ENCODE measurements around the gene VAV2.

VAV2 gene

DNA sequence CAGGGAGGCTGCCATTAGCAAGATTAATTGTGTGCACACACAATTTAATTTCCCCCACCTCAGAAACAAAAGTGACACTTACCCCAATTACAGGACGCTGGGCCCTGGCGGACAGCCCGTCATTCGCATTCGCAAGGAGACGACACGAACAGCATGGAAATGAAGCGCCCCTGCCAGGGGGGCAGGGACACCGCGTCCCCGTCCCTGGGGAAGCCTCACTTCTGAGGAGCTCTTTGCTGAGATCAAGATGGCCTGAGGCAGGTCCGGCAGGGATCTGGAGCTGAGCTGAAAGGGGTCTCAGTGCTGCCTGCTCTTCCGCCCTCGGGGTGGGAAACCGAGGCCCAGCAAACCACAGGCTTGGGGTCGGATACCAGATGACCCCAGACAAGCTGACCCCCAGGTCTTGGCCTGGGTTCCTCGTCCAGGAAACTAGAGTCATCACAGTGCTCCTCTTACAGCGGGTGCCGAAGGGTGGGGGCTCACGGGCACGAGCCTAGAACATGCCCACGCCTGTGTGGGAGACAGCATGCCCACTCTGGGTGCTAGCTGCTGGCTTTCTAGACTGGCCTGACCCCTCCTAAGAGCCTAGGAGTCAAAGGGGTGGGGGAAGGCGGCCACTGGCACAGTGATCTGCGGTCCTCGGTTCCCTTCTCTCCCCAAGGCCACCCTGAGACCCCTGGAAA lies 103.2 kb downstream of the VAV2 start:
- DNase-seq: no peak

GRCh38 chr9:133888048-133888808 lies 103.9 kb downstream of the VAV2 start:
- no peak for DNase-seq

- DNase-seq: no peak
Observed at GRCh38 chr9:133887540-133888047, 104.5 kb downstream of the VAV2 start.

DNA sequence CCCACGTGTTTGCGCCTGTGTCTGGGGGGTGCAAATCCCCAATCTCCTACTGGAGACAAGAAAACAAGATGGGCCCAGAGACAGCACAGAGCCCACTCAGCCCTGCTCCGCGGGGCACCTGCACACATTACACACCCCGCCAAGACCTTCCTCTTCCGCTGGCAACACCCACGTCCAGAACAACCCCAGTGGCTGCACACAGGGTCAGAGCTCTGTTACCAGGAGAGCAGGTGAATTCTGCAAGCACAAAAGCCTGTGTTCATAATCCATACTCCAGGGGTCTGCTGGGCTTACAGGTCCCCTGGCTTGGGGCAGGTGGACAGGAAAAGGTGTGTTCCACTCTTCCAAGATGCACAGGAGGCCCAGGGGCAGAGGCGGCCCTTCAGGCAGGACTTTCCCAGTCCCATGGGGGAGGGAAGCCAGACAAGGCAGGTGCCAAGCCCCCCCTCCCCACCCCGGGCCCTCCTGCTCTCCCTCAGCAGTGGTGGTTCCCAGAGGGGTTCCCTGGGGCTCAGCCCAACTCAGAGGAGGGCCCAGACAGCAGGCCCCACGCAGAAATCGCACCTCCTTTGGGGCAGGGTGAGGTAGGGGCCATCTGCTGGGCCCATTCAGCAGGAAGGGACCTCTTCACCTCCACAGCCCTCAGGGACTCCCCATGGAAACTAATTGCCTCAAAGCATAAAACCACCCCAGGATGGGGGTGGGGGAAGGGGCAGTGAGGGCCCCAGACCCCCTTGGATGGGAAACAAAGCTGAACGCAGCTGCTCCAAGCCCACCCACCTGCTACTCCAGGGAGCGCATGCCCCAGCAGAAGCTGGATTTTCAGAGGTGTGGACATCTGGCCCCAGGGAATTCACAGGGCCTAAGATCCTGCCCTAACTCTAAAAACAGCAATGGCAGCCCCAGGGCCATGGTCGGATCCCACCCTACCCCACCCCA lies 105.3 kb downstream of the VAV2 start:
- DNase-seq: no peak

GRCh38 chr9:133884907-133885744 lies 107.0 kb downstream of the VAV2 start:
- DNase-seq: no peak

DNA sequence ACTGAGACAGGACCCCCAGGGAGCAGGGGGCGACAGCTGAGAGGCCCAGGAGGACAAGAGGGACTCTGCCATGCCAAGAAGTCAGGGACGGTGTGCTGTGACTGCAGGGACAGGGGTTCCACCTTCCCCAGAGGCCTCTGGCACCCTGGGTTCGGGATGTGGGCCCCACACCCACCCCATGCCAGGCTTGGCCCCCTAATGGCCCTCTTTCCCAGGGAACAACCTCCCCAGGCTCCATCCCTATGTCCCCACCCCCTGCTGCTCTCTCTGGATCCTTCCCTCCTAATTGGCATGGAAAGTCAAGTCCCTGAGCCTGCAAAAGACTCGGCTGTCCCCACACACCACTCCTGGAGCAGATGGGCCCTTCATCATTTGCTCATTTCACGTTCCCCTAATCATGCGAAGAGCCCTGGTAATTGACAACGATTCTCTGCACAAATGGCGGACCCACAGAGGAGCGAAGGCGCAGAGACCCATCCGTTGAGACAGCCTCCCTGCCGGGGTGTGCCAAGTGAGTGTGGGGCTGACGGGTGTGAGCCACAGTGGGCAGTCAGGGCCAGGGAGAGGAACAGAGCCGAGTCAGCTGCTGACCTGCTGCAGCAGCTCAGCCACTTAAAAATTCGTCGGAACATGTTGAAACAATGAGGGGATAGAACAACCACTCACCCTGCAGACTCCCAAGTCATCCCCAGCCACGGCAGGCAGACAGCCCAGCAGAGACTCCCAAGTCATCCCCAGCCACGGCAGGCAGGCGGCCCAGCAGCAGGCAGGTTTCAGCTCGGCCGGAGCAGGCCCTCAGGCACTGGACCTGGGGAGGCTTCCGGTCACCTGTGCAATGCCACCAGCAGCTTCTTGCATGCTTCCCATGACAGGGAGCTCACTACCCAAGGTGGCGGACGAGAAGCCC lies 109.0 kb downstream of the VAV2 start:
- DNase-seq: no peak

GRCh38 chr9:133881671-133882381 lies 110.3 kb downstream of the VAV2 start:
- no peak for DNase-seq

DNA sequence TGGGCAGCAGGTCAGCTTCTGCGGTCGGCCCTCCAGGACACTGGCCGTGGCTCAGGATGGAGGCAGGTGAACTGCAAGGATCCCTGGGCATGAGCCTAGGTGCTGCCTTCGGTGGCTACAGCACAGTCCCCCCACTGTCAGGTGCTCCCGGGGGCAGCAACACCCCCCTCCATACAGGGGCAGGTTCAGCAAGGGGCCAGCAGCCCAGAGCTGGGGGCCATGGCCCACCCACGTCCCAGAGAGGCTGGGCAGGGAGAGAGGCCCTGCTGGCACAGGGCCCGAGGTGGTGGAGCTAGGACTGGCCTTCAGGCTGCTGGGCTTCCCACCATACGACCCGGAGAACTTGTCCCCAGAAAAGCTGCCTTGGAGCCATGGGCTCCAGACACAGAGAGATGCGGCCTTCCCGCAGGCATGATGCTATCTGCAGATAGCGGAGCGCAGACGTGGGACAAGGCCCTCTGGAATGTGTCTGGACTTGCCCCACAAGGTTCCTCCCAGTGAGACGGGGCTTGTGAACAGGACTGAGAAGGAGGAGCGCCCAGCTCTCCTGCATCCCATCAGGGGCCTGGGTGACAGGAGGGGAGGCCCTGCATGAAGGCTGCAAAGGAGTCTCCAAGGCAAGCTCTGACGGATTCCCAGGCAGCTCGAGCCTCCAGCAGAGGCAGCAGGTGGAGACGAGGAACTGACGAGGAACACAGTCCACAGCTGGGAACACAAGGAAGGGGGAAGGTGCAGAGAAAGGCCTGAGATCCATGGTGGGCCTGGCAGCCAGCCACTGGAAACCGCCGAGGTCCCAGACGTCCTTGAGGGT lies 111.1 kb downstream of the VAV2 start:
- DNase-seq: no peak

- no peak for DNase-seq
Observed at GRCh38 chr9:133880136-133880535, 112.0 kb downstream of the VAV2 start.

- DNase-seq: no peak
Observed at GRCh38 chr9:133879615-133880014, 112.5 kb downstream of the VAV2 start.

DNA sequence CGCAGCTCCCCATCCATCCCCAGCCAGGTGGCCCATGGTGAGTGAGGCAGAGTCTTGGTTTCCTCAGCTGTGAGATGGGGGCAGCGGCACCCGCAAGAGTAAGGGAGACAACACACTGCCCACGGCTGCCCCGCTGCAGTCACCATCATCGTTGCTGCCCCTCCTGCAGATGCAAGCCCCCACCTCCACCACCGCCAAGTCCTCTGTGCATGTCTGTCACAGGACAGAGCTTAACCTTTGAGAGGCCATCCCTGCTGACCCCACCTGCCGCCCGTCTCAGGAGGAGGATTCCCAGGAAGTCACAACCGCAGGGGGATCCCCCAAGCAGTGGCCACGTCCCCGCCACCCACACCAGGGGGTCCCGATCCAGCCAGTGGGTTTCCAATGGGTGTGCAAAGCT lies 113.7 kb downstream of the VAV2 start:
- DNase-seq: no peak

GRCh38 chr9:133877967-133878366 lies 114.2 kb downstream of the VAV2 start:
- DNase-seq: no peak

DNA sequence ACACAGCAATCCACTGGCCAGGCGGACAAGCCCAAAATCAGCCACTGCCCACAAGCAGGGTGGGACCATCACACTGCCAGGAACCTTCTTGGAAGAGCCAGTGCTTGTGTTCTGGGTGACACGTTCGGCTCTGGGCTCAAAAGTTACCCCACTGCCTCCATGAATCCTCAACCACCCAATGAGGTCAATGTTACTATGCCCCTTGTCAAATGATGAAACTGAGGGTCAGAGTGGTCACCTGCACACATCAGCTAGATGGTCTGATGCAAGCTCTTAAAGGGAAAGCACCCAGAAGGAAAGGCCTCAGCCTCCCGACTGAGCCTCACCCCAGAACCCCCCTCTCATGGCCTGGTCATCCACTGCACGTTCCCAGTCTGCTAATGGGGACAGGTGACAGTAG lies 114.8 kb downstream of the VAV2 start:
- DNase-seq: no peak

- DNase-seq: no peak
Observed at GRCh38 chr9:133876836-133877235, 115.3 kb downstream of the VAV2 start.

DNA sequence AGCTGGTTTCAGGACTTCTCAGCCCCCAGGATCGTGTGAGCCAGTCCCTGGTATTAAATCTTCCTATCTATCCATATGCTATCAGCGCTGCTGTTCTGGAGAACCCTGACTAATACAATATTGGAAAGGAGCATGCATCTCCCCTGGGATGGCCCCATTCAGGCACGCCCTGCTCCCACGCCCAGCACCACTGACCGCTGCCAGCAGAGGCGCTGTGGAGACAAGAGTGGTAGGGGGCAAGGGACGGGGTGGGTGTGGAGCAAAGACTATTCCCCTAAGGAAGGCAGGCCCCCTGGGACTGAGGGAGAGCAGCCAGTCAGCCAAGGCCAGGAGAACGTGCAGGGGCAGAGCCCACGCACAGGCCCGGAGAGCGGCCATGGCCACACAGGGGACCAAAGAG lies 116.0 kb downstream of the VAV2 start:
- no peak for DNase-seq

DNA sequence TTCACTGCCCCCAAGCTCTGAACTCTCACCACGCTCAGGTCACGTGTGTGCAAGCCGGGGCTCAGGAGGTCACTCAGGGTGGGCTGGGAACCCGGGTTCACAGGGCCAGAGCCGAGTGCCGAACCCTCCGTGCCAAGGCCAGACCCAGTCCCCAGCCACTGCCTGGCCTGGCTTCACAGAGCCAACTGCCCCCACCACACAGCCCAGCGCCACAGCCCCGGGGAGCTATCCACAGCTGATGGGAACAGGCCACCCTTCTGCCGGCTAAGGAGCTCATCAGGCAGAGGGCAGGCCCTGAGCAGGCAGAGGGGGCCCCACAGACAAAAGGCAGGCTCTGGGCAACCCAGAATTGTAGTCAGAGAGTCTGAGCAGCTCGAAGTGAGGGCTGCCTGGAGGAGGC lies 117.0 kb downstream of the VAV2 start:
- DNase-seq: no peak

DNA sequence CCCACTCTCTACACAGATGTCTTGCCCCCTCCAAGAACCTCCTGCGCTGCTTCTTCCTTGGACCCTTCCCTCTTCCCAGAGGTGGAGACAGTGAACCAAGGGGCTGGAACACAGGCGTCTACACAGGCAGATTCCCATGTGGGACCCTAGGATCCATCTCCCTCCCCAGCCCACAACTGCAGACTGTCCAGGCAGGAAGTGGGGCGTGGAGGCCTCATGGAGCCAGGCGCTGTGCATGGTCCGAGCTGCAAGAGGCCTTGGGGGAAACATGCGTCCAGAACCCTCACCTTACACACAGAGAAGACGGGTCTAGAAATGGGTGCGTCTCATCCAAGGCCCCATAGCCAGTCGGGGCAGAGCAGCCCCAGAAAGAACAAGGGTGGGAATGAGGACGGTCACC lies 117.5 kb downstream of the VAV2 start:
- no peak for DNase-seq

- no peak for DNase-seq
Observed at GRCh38 chr9:133874060-133874657, 118.0 kb downstream of the VAV2 start.

GRCh38 chr9:133873461-133873891 lies 118.6 kb downstream of the VAV2 start:
- DNase-seq: peak; percentile 68
